ENCODE results near the gene HSPB7. TPM values are rescaled to one million over a fixed set of nuclear protein-coding genes. Genes with fewer than 3 reads are reported as not detected.

HSPB7 gene
- total RNA-seq, 2 experiments from 2014 or later, result not detected

DNA sequence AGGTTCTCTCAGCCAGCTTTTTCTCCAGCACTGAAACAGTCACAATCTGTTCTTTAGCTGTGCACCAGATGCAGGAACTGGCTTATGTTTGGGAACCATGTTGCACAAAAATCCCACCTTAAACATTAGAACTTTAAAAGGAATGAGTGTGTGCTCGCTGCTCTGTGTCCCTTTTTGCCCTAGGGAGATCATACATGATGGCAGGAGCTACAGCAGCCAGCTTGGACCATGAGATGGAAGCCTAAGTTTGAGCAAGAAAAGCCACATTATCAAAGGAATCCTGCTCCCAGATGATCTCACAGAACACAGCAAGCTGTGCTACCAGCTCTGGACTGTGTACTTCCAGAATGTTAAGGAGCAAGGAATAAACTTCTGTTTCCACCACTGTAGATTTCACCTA lies 45.4 kb downstream of the HSPB7 start:
- Mint-ChIP-seq H3K4me3 (no peak overlapping the region), H3K4me1 (ENCODE audit: low read depth) (peaks cover 63% of the 10 kb centered on the region), H3K9me3 (no peaks in the 10 kb centered on the region), H3K27me3 (no peaks in the 10 kb centered on the region), H3K27ac (peak overlapping the region; percentile 39), H3K36me3 (ENCODE audit: low read depth) (peaks cover 58% of the 10 kb centered on the region)
- TF ChIP-seq, protein P1, sequence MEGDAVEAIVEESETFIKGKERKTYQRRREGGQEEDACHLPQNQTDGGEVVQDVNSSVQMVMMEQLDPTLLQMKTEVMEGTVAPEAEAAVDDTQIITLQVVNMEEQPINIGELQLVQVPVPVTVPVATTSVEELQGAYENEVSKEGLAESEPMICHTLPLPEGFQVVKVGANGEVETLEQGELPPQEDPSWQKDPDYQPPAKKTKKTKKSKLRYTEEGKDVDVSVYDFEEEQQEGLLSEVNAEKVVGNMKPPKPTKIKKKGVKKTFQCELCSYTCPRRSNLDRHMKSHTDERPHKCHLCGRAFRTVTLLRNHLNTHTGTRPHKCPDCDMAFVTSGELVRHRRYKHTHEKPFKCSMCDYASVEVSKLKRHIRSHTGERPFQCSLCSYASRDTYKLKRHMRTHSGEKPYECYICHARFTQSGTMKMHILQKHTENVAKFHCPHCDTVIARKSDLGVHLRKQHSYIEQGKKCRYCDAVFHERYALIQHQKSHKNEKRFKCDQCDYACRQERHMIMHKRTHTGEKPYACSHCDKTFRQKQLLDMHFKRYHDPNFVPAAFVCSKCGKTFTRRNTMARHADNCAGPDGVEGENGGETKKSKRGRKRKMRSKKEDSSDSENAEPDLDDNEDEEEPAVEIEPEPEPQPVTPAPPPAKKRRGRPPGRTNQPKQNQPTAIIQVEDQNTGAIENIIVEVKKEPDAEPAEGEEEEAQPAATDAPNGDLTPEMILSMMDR (IDR thresholded peaks at IDR 0.05), result no peak
- ChIA-PET POLR2A (interaction anchor here (0.6 to 5.0 kb wide), 3 partner anchors 22 to 139 kb away, joined by 3 to 69 read pairs (median 3); no protein-coding TSS in a partner anchor), CTCF (no interaction called here)
- ATAC-seq (no peak), DNase-seq (no peak)
- intact Hi-C loops (cut with micrococcal nuclease), result no loop called here

DNA sequence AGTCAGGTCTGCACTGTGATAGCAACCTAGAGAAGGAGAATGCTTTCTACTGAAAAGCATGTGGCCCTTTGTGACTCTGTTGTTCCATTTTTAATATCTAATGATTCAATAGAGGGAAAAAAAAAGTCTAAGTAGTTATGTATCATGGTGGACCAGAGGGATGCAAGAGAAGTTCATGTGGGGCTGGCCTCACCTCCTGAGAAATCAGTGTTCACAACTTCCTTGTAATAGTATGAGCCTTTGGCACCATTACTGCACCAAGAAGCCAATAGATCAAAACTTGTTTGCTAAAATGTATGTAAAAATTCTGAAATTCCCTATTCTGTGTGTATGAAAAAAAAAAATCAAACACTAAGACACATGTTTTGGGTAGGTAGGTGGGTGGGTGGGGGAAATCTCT lies 46.9 kb downstream of the HSPB7 start:
- Mint-ChIP-seq H3K9me3 (no peaks in the 10 kb centered on the region), H3K36me3 (ENCODE audit: low read depth) (peaks cover 63% of the 10 kb centered on the region), H3K4me1 (ENCODE audit: low read depth) (peaks cover 69% of the 10 kb centered on the region), H3K4me3 (no peak overlapping the region), H3K27me3 (no peaks in the 10 kb centered on the region), H3K27ac (peak overlapping the region; percentile 36)
- ATAC-seq (no peak), DNase-seq (no peak)
- intact Hi-C loops (cut with micrococcal nuclease), result no loop called here
- ChIA-PET POLR2A (interaction anchor here (0.7 to 1.1 kb wide), 2 partner anchors 12 to 19 kb away, joined by 3 read pairs; no protein-coding TSS in a partner anchor), CTCF (no interaction called here)
- TF ChIP-seq, protein P1 (IDR thresholded peaks at IDR 0.05), result no peak

DNA sequence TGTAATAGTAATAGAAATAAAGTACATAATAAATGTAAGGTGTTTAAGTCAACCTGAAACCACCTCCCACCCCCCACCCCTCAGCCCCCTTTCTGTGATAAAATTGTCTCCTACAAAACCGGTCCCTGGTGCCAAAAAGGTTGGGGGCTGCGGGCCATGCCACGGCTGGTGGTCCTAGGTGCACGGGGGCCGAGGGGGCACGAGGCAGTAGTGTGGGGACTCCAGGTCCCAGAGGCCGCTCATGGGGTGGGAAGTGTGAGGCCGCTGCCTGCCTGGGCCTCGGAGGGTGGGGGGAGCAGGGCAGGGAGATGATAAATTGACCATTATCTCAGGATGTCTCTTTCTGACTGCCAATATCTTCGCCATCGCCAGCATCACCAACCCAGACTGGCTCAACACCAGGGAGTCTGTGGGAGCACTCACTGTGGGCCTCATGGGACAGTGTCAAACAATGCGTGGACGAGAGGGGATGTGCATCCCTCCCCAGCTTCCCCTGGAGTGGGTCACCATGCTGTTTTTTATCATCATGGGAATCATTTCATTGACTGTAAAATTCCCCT lies 48.4 kb downstream of the HSPB7 start:
- intact Hi-C loops (cut with micrococcal nuclease), result loop anchor here (5.0 kb wide), 2 partner anchors 52 to 117 kb away; no protein-coding TSS in a partner anchor
- POLR2A ChIA-PET, result interaction anchor here (0.8 to 1.6 kb wide), 6 partner anchors 11 to 54 kb away, joined by 3 to 8 read pairs (median 3); no protein-coding TSS in a partner anchor

DNA sequence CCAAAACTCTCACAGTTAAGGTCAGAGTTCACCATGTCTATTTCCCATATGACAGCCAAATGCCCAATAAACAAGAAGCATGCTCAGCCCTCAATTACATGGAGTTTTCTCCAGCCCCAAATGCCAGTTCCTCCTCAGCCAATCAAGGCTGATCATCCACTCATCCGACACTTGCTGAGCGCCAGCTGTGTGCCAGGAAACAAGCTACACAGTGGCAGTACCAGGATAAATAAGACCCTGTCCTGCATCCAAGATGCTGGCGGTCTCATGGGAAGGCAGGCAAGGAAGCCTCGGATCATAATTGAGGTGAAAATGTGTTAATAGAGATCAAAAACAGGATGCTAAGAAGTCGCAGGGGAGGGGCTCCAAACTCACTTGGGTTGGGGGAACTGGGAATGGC lies 49.7 kb downstream of the HSPB7 start:
- ATAC-seq (no peak), DNase-seq (no peak)
- TF ChIP-seq, protein P1 (IDR thresholded peaks at IDR 0.05), result no peak
- intact Hi-C loops (cut with micrococcal nuclease), result loop anchor here (5.0 kb wide), 2 partner anchors 51 to 116 kb away; no protein-coding TSS in a partner anchor
- Mint-ChIP-seq H3K9me3 (no peaks in the 10 kb centered on the region), H3K4me3 (no peak overlapping the region), H3K4me1 (ENCODE audit: low read depth) (peaks cover 83% of the 10 kb centered on the region), H3K27ac (peak overlapping the region; percentile 99), H3K36me3 (ENCODE audit: low read depth) (peaks cover 58% of the 10 kb centered on the region), H3K27me3 (no peaks in the 10 kb centered on the region)
- ChIA-PET CTCF (no interaction called here), POLR2A (interaction anchor here (1.4 kb wide), 1 partner anchor 11 kb away, joined by 5 read pairs; no protein-coding TSS in a partner anchor)

More for the DNA sequence above, 48.4 kb downstream of the HSPB7 start:
- Mint-ChIP-seq H3K27ac (no peak overlapping the region), H3K27me3 (no peaks in the 10 kb centered on the region), H3K9me3 (no peaks in the 10 kb centered on the region), H3K4me3 (no peak overlapping the region), H3K36me3 (ENCODE audit: low read depth) (peaks cover 64% of the 10 kb centered on the region), H3K4me1 (ENCODE audit: low read depth) (peaks cover 79% of the 10 kb centered on the region)
- ATAC-seq (no peak), DNase-seq (no peak)
- TF ChIP-seq, protein P1 (IDR thresholded peaks at IDR 0.05), result no peak
- CTCF ChIA-PET, result interaction anchor here (1.0 to 1.3 kb wide), 2 partner anchors 9 to 26 kb away, joined by 3 read pairs; no protein-coding TSS in a partner anchor

DNA sequence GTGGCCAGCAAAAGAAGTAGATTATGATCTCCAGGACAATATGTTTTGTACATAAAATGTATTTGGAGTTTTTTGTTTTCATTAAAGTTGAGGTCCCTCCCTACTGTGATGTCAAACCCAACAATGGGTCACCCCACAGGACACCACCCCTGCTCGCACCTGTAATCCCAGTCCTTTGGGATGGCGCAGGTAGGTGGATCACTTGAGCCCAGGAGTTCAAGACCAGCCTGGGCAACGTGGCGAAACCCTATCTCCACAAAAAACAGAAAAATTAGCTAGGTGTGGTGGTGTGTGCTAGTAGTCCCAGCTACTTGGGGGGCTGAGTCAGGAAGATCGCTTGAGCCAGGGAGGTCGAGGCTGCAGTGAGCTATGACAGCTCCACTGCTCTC lies 50.9 kb downstream of the HSPB7 start:
- Mint-ChIP-seq H3K4me3 (no peak overlapping the region), H3K27ac (peak overlapping the region; percentile 99), H3K4me1 (ENCODE audit: low read depth) (peaks cover 82% of the 10 kb centered on the region), H3K27me3 (no peaks in the 10 kb centered on the region), H3K9me3 (no peaks in the 10 kb centered on the region), H3K36me3 (ENCODE audit: low read depth) (peaks cover 50% of the 10 kb centered on the region)
- ChIA-PET CTCF (interaction anchor here (0.8 to 1.0 kb wide), 2 partner anchors 8 to 40 kb away, joined by 3 to 4 read pairs; no protein-coding TSS in a partner anchor), POLR2A (interaction anchor here (1.4 to 4.4 kb wide), 3 partner anchors 9 to 17 kb away, joined by 5 to 50 read pairs (median 38); partner anchors contain the start of gene ZBTB17)
- intact Hi-C loops (cut with micrococcal nuclease), result loop anchor here (5.0 kb wide), 2 partner anchors 50 to 115 kb away; no protein-coding TSS in a partner anchor
- TF ChIP-seq, protein P1 (IDR thresholded peaks at IDR 0.05), result no peak
- no peak for ATAC-seq
- no peak for DNase-seq

All from activated CD8-positive, alpha-beta T cell treated with anti-CD3 and anti-CD28 coated beads for 36 hours (primary cell).